GM12875 (cell line): ENCODE results near the gene KIRREL2.

Source experiments
- H3K4me3 ChIP-seq: one replicate; pipeline ENCODE4 v1.5.1; 2011; ENCODE audit warnings: low read depth, low read length, control low read depth
- CTCF ChIP-seq: IDR thresholded peaks from 2 replicates; pipeline ENCODE4 v1.5.1; 2011; ENCODE audit warnings: low read depth, mild to moderate bottlenecking, control low read depth, inconsistent platforms, low read length, moderate library complexity, borderline replicate concordance; ENCODE audit not compliant: insufficient read depth

Gene KIRREL2

DNA sequence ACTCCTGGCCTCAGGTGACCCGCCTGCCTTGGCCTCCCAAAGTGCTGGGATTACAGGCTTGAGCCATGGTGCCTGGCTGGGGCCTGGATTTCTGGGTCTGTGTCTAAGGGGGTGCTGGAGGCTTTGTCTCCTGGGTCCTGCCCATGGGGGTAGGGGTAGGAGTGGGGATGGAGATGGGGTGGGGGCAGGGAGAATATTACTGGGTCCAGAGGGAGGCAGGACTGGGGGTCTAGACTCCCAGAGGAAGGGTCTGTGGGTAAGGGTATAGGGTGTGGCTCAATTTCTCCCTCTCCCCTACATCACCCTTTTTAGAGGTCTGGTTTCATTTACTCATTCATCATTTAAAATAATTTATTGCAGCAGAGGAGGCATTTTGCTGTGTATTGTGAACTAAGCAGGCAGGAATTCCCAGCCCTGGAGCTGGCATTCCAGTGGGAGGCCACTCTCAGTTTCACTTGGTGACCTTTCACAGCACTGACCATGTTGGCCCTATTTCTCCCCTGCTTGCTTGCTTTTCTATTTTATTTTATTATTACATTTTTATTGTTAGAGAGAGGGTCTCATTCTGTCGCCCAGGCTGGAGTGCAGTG is 44.4 kb downstream of the KIRREL2 start:
- H3K4me3 ChIP-seq: peak overlapping the region; percentile 88
- no peak for TF ChIP-seq CTCF

DNA sequence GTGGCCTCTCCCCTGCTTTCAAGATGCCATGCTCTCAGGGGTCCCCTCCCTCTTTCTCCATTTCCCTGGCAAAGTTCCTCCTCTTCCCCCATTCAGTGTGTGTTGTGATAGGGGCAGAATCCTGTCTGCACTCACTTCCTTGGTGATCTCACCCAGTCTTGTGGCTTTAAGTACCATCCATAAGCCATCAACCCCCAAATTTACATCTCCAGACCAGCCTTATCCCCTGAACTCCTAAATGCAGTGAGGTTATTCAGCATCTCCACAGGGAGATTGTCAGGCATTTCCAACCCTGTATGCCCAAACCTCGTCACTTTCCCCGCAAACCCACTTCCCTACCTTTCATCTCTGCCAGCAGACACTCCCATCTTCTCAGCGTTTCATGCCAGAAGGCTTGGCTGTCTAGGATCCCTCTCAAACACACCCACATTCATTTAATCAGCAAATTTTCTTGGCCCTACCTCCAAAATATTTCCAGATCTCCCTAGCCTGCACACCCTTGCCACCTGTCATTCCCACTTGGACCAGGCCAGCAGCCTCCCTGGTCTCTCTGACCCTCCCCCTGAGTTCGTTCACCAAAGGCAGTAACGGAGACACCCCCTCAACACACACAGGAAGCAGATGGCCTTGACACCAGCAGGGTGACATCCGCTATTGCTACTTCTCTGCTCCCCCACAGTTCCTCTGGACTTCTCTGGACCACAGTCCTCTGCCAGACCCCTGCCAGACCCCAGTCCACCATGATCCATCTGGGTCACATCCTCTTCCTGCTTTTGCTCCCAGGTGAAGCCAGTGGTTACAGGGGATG is 45.3 kb downstream of the KIRREL2 start, which contains the start of gene HCST:
Gene HCST, plus strand, starts transcription at position 676 of the 808 bp plus-strand sequence. Its CDS starts 65 bp downstream, at position 741.
- H3K4me3 ChIP-seq: peak within 1 kb of the TSS; percentile 53
- no peak for TF ChIP-seq CTCF

GRCh38 chr19:35902870-35903475 is 46.3 kb downstream of the KIRREL2 start:
- peak overlapping the region; percentile 53 for H3K4me3 ChIP-seq
- TF ChIP-seq CTCF: no peak

- TF ChIP-seq CTCF: no peak
- H3K4me3 ChIP-seq: peak overlapping the region; percentile 53
These were observed 47.0 kb downstream of the KIRREL2 start for GRCh38 chr19:35903550-35904179.

GRCh38 chr19:35904311-35905068 is 47.8 kb downstream of the KIRREL2 start:
- TF ChIP-seq CTCF: no peak
- H3K4me3 ChIP-seq: no peak overlapping the region

DNA sequence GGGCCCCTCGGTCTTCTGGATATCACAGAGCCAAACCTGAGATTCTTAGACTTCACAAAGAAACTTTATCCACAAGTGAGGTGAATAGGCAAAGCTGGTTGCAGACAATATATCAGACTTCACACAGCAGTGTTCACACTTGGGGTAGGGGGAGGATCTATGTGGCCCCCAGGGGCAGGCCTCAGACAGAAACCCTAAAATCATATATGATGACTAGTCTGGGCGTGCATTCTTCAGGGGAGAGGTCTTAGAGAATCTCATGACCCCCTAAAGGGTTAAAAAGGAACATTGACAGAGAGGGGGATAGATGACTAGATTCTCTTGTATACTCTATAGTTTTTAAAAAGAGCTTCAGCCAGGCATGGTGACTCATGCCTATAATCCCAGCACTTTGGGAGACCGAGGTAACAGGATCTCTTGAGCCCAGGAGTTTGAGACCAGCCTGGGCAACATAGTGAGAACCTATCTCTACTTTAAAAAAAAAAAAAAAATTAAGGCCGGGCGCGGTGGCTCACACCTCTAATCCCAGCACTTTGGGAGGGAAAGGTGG is 48.5 kb downstream of the KIRREL2 start:
- H3K4me3 ChIP-seq: no peak overlapping the region
- no peak for TF ChIP-seq CTCF
